RPMI7951 (cell line): ENCODE data around the gene IFITM10. TPM values are rescaled to one million over a fixed set of nuclear protein-coding genes. Genes with fewer than 3 reads are reported as not detected.

Source experiments
- DNase-seq: peaks from one replicate; pipeline ENCODE4 v3.0.0-alpha.2; 2012; ENCODE audit warnings: low read depth
- total RNA-seq: library from RNA; depleted of rRNA; stranded (reverse); fragments of >200 nt; shearing (Covaris generic); gene quantifications from 2 replicates; pipeline ENCODE4 v1.2.3, GENCODE V29; 2014; rRNA removed

Gene IFITM10
- 4.3 and 6.6 TPM in 2 replicates for total RNA-seq

DNA sequence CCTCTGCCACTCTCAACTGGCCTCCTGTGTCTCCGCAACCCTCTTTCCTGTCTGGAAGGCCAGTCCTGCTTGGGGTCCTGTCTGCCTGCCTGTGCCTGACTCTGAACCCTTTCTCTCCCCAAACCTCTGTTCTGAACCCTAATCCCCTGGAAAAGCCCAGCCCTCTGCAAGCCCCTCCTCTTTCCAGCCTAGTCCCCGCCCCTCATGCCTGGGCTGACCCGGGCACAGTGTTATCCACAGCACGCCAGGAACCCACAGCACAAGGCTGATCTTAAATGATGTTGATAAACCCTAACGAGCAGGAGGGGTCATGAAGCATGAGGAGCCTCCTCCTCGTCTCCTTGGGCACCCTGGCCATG is at the start of gene IFITM10:
Gene IFITM10 (minus strand): TSS at position 115 of the 359 bp plus-strand sequence. CDS start 153 bp downstream, outside the sequence.
- peak; percentile 63 for DNase-seq

DNA sequence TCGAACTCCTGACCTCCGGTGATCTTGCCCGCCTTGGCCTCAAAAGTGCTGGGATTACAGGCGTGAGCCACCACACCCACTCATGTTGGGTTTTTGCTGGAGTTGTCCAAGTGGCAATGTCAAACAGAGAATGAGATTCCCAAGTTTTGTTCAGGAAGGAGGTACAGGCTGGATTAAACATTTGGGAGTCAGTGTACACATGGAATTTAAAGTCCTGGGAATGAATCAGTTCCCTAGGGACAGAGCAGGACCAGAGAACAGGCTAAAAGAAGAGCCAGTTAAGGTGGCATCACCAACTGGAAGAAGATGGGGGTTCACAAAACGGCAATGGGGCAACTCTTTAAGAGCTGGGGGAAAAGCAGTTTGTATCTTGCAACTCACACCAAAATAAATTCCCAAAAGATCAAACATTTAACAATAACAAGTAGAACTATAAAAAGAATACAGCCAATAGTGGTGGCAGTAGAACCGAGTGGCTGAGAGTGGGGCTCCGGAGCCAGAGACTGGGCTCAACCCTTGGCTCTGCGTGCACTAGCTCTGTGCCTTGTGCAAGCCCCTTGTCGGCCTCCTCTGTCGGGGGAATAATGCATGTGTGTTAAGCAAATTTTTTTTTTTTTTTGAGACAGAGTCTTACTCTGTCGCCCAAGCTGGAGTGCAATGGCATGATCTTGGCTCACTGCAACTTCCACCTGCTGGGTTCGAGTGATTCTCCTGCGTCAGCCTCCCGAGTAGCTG is 47.2 kb upstream of the IFITM10 start:
- no peak for DNase-seq

DNA sequence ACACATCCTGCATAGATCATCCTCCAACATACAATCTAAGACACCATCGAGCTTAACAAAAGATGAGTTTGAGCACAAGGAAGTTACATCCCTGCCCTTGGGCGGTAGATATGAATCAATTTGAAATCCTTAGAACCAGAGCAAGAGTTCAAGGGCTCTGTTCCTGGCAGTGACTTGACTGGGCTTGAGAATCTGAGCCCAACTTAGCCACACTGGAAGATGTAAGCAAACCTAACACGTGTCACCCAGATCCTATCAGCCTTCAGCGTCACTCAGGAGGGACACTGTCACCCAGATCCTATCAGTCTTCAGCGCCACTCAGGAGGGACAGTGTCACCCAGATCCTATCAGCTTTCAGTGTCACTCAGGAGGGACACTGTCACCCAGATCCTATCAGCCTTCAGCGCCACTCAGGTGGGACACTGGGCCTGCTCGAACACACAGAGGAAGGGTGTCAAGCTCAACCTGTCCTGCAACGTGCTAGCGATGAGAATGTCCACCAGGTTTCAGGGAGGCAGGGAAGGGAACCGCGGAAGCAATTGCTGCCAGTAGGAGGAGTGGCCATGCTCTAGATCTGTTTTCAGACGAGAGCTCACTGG is 46.1 kb upstream of the IFITM10 start:
- DNase-seq: no peak

DNA sequence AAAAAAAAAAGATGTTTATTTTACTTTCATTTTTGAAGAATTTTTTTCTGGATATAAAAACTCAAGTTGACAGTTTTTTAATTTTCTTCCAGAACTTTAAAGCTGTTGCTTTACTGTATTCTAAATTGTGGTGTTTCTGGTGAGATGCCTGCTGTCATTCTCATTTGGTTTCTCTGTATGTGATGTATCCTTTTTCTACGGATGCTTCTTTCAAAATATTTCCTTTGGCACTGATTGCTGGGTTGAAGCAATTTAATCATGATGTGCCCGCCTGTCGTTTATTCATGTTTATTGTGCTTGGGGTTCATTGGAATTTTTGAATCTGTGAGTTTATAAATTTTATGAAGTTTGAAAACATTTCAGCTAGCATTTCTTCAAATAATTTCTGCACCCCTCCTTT is 42.7 kb upstream of the IFITM10 start:
- DNase-seq: no peak

DNA sequence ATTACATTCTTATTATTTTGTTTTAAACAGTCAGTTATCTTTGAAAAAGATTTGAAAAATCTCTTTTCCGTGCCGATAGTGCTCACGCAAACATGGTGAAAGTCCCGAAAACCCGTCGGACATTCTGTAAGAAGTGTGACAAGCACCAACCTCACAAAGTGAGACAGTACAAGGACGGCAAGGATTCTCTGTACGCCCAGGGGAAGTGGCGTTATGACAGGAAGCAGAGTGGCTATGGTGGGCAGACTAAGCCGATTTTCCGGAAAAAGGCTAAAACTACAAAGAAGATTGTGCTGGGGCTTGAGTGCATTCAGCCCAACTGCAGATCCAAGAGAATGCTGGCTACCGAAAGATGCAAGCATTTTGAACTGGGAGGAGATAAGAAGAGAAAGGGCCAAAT is 42.1 kb upstream of the IFITM10 start:
- DNase-seq: no peak

DNA sequence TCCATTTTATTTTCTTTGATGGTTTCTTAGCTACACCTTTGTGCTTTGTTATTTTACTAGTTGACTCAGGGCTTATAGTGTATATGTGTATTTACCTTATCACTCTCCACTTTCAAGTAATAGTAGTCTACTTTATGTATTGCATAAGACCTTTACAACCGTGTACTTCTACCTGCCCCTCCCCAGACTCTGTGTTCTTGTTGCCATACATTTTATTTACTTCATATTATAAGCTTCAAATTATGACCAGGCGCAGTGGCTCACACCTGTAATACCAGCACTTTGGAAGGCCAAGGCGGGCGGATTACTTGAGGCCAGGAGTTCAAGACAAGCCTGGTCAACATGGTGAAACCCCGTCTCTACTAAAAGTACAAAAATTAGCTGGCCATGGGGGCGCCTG is 41.5 kb upstream of the IFITM10 start:
- no peak for DNase-seq

- no peak for DNase-seq
Observed at GRCh38 chr11:1786466-1786865, 36.1 kb upstream of the IFITM10 start.

DNA sequence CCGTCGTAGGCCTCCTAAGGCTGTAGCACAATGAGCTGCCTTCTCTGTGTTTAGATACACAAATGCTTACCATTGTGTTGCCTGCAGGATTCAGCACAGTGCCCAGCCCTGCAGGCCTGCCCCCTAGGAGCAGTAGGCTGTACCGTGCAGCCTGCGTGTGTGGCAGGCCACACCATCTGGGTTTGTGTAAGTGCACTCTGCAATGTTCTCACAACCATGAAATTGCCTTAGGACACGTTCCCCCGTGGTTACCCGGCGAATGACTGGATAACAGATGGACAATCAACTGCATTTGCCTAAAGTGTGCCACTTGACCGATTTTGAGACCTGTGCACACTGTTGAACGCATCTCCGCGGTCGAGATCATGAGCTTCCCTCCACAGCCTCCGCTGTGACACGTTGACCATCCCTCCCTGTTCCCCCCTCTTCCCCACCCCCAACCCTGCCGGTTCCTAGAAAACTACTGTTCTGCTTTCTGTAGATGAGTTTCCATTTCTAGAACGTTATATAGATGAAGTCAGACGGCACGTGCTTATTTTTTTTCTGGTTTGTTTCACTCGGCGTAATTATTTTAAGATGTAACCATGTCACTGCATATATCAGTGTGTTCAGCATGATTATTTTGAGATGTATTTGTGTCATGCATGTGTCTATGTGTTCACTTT is 35.5 kb upstream of the IFITM10 start:
- peak; percentile 89 for DNase-seq

GRCh38 chr11:1784761-1785650 is 34.6 kb upstream of the IFITM10 start:
- no peak for DNase-seq

GRCh38 chr11:1783725-1784529 is 33.5 kb upstream of the IFITM10 start:
- peak; percentile 36 for DNase-seq

DNA sequence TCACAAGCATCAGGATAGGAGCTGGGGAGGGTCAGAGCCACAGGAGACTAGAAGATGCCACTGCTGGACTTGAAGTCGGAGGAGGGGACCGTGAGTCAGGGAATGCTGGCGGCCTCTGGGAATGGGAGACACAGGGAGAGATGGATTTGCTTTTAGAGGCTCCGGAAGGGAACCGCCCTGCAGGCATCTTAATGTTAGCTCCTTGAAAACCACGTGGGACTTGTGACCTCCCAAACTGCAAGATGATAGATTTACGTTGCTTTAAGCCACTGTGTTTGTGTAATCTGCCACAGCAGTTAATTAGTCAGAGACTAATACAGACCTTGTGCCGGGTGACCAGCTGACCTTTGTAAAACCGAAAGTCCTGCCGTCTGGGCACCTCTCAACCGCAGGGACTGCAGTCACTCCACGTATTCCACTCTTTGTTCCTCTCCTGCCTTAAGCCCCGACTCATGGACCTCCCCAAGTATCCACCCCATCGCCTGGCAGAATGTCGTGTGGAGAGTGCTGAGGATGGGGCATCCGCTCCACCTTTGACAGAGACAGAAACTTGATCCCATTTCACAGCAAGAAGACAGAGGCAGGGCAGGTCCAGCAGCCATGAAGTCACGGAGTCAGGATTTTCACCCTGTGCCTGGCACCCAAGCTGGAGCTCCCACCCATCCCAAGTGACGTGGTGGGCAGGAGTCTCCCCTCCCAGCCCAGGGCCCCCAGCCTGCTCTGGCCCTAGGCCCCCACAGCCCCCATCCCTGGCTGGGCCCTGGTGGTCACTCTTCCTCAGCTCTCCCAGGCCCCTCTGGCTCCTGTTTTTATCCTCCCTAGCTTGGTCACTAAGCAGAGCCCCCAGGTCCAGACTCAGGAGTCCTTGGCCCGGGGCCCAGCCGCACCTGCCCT is 32.7 kb upstream of the IFITM10 start:
- DNase-seq: peak; percentile 99

DNA sequence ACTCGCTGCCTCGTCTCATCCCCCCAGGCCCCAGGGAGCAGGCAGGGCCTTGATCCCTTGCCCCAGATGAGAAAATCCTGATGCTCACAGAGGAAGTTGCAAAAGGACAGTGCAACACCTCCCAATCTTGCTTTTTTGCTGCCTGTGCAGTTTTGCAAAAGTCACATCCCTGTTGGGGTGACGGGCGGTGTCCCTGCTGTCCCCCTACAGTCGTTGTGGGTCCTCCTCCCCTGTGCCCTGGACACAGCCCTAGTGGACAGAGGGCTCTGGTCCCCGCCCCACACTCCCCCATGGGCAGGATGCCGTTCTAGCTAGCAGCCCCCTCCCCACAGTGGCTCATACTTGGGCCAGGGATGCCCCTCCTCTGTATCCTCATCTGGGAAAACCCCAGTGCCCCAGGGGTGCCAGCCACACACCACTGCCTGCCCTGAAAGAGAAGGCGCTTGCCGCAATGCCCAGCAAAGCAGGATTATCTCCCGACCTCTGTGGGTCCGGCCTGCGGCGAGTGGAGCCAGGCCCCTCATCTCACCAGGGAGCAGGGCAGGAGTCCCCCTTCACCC is 31.7 kb upstream of the IFITM10 start:
- DNase-seq: no peak

DNA sequence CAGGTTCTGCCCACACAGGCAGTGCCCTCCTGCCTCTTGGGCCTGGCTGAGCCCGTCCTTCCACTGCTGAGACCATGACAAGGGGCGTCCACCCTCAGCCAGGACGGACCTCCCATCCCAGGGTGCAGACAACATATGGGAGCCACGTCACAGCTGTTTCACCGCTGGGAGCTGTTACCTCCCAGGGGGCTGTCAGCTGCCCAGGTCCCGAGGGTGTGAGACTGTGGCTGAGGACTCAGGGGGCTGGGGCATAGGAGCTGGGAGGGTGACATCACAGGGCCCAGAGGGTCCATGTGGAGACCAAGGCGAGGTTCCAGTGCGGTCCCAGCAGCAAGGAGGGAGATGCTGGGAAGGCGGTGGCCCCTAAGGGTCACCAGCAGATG is 31.2 kb upstream of the IFITM10 start:
- no peak for DNase-seq

GRCh38 chr11:1780700-1781592 is 30.6 kb upstream of the IFITM10 start:
- DNase-seq: no peak

DNA sequence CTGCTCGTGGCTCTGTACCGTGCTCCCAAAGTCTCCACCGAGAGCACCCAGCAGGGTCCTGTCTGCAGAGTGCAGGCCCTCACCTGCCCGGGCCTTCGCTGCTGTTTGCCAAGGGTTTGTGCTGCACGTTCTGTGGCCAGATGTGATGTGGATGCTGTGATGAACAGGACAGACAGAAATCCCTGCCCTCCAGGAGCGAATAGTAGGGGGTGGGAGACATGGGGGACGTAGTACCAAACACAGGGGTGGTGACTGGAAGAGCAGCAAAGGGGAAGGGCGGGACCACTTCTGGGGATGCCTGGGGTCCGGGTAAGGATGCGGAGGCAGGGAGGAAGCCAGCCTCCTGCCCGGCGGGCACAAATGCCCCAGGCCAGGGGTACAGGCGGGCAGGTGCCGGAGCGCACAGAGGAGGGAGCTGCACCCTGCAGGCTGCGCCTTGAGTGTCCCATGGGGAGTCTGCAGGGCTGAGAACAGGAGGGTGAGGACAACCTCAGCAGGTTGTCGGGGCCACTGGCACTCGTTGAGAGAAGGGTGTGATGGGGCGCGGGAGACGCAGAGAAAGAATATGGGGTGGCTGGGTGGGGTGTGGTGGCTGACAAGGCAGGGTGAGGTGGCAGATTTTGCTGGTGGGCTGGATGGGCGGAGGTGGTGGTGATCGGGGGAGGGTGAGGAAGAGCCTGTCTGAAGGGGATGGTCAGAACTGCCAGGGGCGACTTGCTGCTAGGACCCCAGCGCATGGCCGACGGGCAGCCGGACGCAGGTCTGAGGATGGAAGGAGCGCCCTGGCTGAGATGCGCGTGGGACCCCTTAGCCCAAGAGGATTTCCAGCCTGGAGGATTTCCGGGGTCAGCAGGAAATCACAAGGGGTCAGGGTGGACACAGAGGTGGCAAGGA is 29.7 kb upstream of the IFITM10 start:
- DNase-seq: no peak

GRCh38 chr11:1779034-1779805 is 28.8 kb upstream of the IFITM10 start:
- no peak for DNase-seq
